Astrocyte (in vitro differentiated cells and primary cell): Measurements from ENCODE around the gene PDZK1IP1. TPM values are rescaled to one million over a fixed set of nuclear protein-coding genes. Genes with fewer than 3 reads are reported as not detected.

ENCODE experiments used
- DNase-seq: peaks from one replicate; pipeline ENCODE4 v3.0.0-alpha.2; 2010; ENCODE audit warnings: low read depth
- FAIRE-seq: peaks from 2 replicates; lab custom pipeline; 2011; peaks lifted over from hg19 to GRCh38; lab: Jason Lieb, UNC
- H2AFZ ChIP-seq: 2 replicates; pipeline ENCODE4 v1.6.0; 2012; ENCODE audit warnings: low read depth, low read length, inconsistent platforms
- H3K27ac ChIP-seq: 2 replicates; pipeline ENCODE4 v1.5.1; 2011; ENCODE audit warnings: low read depth, low read length, inconsistent platforms
- H3K27me3 ChIP-seq: 2 replicates; pipeline ENCODE4 v1.6.0; 2011; ENCODE audit warnings: low read length, inconsistent platforms; ENCODE audit not compliant: insufficient read depth
- H3K36me3 ChIP-seq: 2 replicates; pipeline ENCODE4 v1.5.1; 2011; ENCODE audit warnings: low read length, inconsistent platforms; ENCODE audit not compliant: insufficient read depth
- H3K4me1 ChIP-seq: 2 replicates; pipeline ENCODE4 v1.5.1; 2011; ENCODE audit warnings: low read length, inconsistent platforms; ENCODE audit not compliant: insufficient read depth
- H3K4me2 ChIP-seq: 2 replicates; pipeline ENCODE4 v1.6.0; 2012; ENCODE audit warnings: low read length, inconsistent platforms
- H3K4me3 ChIP-seq: 2 replicates; pipeline ENCODE4 v1.5.1; 2011; ENCODE audit warnings: low read depth, mild to moderate bottlenecking, low read length, inconsistent platforms; ENCODE audit not compliant: insufficient read depth
- H3K79me2 ChIP-seq: 2 replicates; pipeline ENCODE4 v1.6.0; 2012; ENCODE audit warnings: mild to moderate bottlenecking, low read length, inconsistent platforms; ENCODE audit not compliant: insufficient read depth
- H3K9ac ChIP-seq: 2 replicates; pipeline ENCODE4 v1.6.0; 2012; ENCODE audit warnings: mild to moderate bottlenecking, low read length, inconsistent platforms
- H3K9me3 ChIP-seq: 2 replicates; pipeline ENCODE4 v1.5.1; 2012; ENCODE audit warnings: low read depth, mild to moderate bottlenecking, low read length, inconsistent platforms; ENCODE audit not compliant: insufficient read depth
- H4K20me1 ChIP-seq: 2 replicates; pipeline ENCODE4 v1.6.0; 2012; ENCODE audit warnings: low read length, inconsistent platforms; ENCODE audit not compliant: insufficient read depth
- H3K27ac Mint-ChIP-seq: one replicate; pipeline ENCODE4 v1.8.0; 2021; ENCODE audit warnings: mild to moderate bottlenecking, mixed read lengths; ENCODE audit not compliant: unreplicated experiment
- H3K27me3 Mint-ChIP-seq: one replicate; pipeline ENCODE4 v1.8.0; 2021; ENCODE audit warnings: low read depth, mixed read lengths; ENCODE audit not compliant: unreplicated experiment
- H3K36me3 Mint-ChIP-seq: one replicate; pipeline ENCODE4 v1.8.0; 2021; ENCODE audit warnings: low read depth, mixed read lengths; ENCODE audit not compliant: unreplicated experiment
- H3K4me1 Mint-ChIP-seq: one replicate; pipeline ENCODE4 v1.8.0; 2021; ENCODE audit warnings: low read depth, mixed read lengths; ENCODE audit not compliant: unreplicated experiment
- H3K4me3 Mint-ChIP-seq: one replicate; pipeline ENCODE4 v1.8.0; 2021; ENCODE audit warnings: mild to moderate bottlenecking, moderate library complexity, mixed read lengths; ENCODE audit not compliant: unreplicated experiment
- H3K9me3 Mint-ChIP-seq: one replicate; pipeline ENCODE4 v1.8.0; 2021; ENCODE audit warnings: mild to moderate bottlenecking, mixed read lengths; ENCODE audit not compliant: unreplicated experiment
- CTCF ChIP-seq: IDR thresholded peaks from 2 replicates; pipeline ENCODE4 v1.5.1; 2011; ENCODE audit warnings: low read depth, mild to moderate bottlenecking, inconsistent platforms, low read length, moderate library complexity; ENCODE audit not compliant: insufficient read depth
- EZH2 ChIP-seq: IDR thresholded peaks from 2 replicates; pipeline ENCODE4 v1.6.1; 2012; ENCODE audit warnings: mild to moderate bottlenecking, low read length, inconsistent platforms; ENCODE audit not compliant: insufficient read depth
- total RNA-seq: library from RNA; stranded (reverse); gene quantifications from 2 replicates; pipeline ENCODE4 v1.2.1, GENCODE V29; 2021

PDZK1IP1 gene
- total RNA-seq, 1 donor from 2014 or later: 0.34 TPM

- no peak overlapping the region for H3K27ac ChIP-seq
- FAIRE-seq (no peak), DNase-seq (peak; percentile 61)
- no peaks in the 10 kb centered on the region for H4K20me1 ChIP-seq
- Mint-ChIP-seq H3K27me3 (peaks cover 35% of the 10 kb centered on the region), H3K27ac (no peak overlapping the region), H3K9me3 (peaks cover 4% of the 10 kb centered on the region), H3K4me3 (no peak overlapping the region), H3K36me3 (peaks cover 3% of the 10 kb centered on the region), H3K4me1 (peaks cover 12% of the 10 kb centered on the region)
- H3K4me2 ChIP-seq: no peak overlapping the region
- H3K9ac ChIP-seq: no peak overlapping the region
- no peaks in the 10 kb centered on the region for H3K36me3 ChIP-seq
- H3K4me1 ChIP-seq: peaks cover 4% of the 10 kb centered on the region
- H3K27me3 ChIP-seq: no peaks in the 10 kb centered on the region
- peak overlapping the region; percentile 47 for H2AFZ ChIP-seq
- TF ChIP-seq CTCF (no peak), EZH2 (no peak)
- H3K4me3 ChIP-seq: no peak overlapping the region
- H3K9me3 ChIP-seq: no peaks in the 10 kb centered on the region
- H3K79me2 ChIP-seq: no peaks in the 10 kb centered on the region
Measured at GRCh38 chr1:47181955-47182675, 7.7 kb downstream of the PDZK1IP1 start.

GRCh38 chr1:47181095-47181954 is 8.5 kb downstream of the PDZK1IP1 start:
- Histone ChIP-seq H4K20me1 (no peaks in the 10 kb centered on the region), H3K36me3 (no peaks in the 10 kb centered on the region), H3K27me3 (no peaks in the 10 kb centered on the region), H3K4me3 (no peak overlapping the region), H3K9me3 (no peaks in the 10 kb centered on the region), H3K27ac (no peak overlapping the region), H3K9ac (peak overlapping the region; percentile 14), H3K79me2 (no peaks in the 10 kb centered on the region), H3K4me1 (peaks cover 4% of the 10 kb centered on the region), H2AFZ (peak overlapping the region; percentile 47), H3K4me2 (no peak overlapping the region)
- Mint-ChIP-seq H3K27me3 (peaks cover 30% of the 10 kb centered on the region), H3K27ac (no peak overlapping the region), H3K4me3 (no peak overlapping the region), H3K9me3 (peaks cover 4% of the 10 kb centered on the region), H3K36me3 (peaks cover 3% of the 10 kb centered on the region), H3K4me1 (peaks cover 12% of the 10 kb centered on the region)
- TF ChIP-seq CTCF (no peak), EZH2 (no peak)
- DNase-seq (no peak), FAIRE-seq (no peak)
